Activated T-cell treated with anti-CD3 and anti-CD28 coated beads, Interleukin-2, amount 50 U/mL, for 24 hours (primary cell): ENCODE data around the gene SLC7A14.

Experiments used
- DNase-seq: peaks from one replicate; pipeline ENCODE4 v3.0.0-alpha.2; 2020
- H3K27ac Mint-ChIP-seq: 2 replicates; pipeline ENCODE4 v1.8.0; 2020; ENCODE audit warnings: mild to moderate bottlenecking, mixed read lengths
- H3K27me3 Mint-ChIP-seq: 2 replicates; pipeline ENCODE4 v1.8.0; 2020; ENCODE audit warnings: mixed read lengths
- H3K36me3 Mint-ChIP-seq: 2 replicates; pipeline ENCODE4 v1.8.0; 2020; ENCODE audit warnings: low read depth, mixed read lengths
- H3K4me1 Mint-ChIP-seq: 2 replicates; pipeline ENCODE4 v1.8.0; 2020; ENCODE audit warnings: low read depth, mixed read lengths
- H3K4me3 Mint-ChIP-seq: 2 replicates; pipeline ENCODE4 v1.8.0; 2020; ENCODE audit warnings: mild to moderate bottlenecking, moderate library complexity, mixed read lengths
- H3K9me3 Mint-ChIP-seq: 2 replicates; pipeline ENCODE4 v1.8.0; 2020; ENCODE audit warnings: mixed read lengths

SLC7A14 gene

DNA sequence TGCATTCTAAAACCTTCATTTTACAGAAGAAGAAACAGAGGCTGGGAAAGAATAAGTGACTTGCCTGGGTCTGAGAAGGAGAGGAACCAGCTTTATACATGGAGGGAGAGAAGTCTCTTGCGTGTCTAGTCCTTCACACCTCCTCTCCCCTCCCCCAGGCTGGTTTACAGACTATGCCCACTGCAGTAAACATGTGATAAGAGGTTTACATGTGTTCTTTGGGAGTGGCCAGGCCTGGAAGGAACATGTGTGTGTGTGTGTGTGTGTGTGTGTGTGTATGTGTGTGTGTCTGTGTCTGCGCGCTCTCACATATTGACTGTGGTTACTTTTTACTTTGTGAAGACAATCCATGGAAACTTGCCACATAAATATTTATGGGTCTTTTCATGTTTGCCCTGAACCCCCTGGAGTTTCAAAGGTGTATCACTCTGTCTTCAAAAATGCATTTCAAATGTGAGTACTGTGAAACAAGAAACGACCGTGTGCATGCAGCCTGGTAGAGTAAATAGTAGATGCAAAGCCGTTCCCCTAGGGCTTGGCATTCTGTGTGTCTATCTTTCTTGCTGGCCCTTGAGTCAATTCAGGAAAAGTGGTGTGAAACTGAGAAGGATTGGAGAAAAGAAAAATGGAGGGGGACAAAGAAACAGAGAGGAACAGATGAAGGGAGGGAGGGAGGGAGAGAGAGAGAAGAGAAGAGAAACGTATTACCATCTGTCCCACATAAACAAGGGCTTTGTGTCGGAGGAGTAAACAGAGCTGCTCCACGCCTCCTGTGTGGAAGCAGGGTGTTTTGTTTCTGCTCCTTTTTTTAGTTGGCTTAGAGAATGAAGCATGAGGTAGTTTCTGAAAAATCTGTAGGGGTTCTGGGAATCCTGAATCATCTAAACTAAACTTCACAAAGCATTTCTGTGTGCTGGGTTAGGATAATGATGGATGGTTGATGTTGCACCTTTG lies 115.5 kb downstream of the SLC7A14 start:
- no peak for DNase-seq
- Mint-ChIP-seq H3K27me3 (peaks cover 57% of the 10 kb centered on the region), H3K36me3 (no peaks in the 10 kb centered on the region), H3K9me3 (no peaks in the 10 kb centered on the region), H3K27ac (no peak overlapping the region), H3K4me1 (peaks cover 6% of the 10 kb centered on the region), H3K4me3 (no peak overlapping the region)

GRCh38 chr3:170469151-170470062 lies 116.5 kb downstream of the SLC7A14 start:
- Mint-ChIP-seq H3K4me1 (peaks cover 6% of the 10 kb centered on the region), H3K4me3 (no peak overlapping the region), H3K9me3 (no peaks in the 10 kb centered on the region), H3K27me3 (peaks cover 54% of the 10 kb centered on the region), H3K27ac (no peak overlapping the region), H3K36me3 (no peaks in the 10 kb centered on the region)
- DNase-seq = no peak

GRCh38 chr3:170467571-170468147 lies 118.2 kb downstream of the SLC7A14 start:
- H3K27me3 Mint-ChIP-seq = peaks cover 44% of the 10 kb centered on the region
- no peaks in the 10 kb centered on the region for H3K36me3 Mint-ChIP-seq
- H3K9me3 Mint-ChIP-seq = no peaks in the 10 kb centered on the region
- H3K4me1 Mint-ChIP-seq = peaks cover 6% of the 10 kb centered on the region
- DNase-seq = no peak
- H3K4me3 Mint-ChIP-seq = no peak overlapping the region
- H3K27ac Mint-ChIP-seq = no peak overlapping the region

GRCh38 chr3:170467007-170467406 lies 118.9 kb downstream of the SLC7A14 start:
- no peak overlapping the region for H3K27ac Mint-ChIP-seq

GRCh38 chr3:170465955-170466354 lies 119.9 kb downstream of the SLC7A14 start:
- no peak overlapping the region for H3K4me3 Mint-ChIP-seq
- DNase-seq = no peak
- peaks cover 6% of the 10 kb centered on the region for H3K4me1 Mint-ChIP-seq
- peaks cover 43% of the 10 kb centered on the region for H3K27me3 Mint-ChIP-seq
- H3K9me3 Mint-ChIP-seq = no peaks in the 10 kb centered on the region
- no peak overlapping the region for H3K27ac Mint-ChIP-seq
- no peaks in the 10 kb centered on the region for H3K36me3 Mint-ChIP-seq

More at GRCh38 chr3:170467007-170467406, 118.9 kb downstream of the SLC7A14 start:
- Mint-ChIP-seq H3K27me3 (peaks cover 46% of the 10 kb centered on the region), H3K9me3 (no peaks in the 10 kb centered on the region), H3K36me3 (no peaks in the 10 kb centered on the region), H3K4me1 (peaks cover 6% of the 10 kb centered on the region), H3K4me3 (no peak overlapping the region)
- DNase-seq = no peak

DNA sequence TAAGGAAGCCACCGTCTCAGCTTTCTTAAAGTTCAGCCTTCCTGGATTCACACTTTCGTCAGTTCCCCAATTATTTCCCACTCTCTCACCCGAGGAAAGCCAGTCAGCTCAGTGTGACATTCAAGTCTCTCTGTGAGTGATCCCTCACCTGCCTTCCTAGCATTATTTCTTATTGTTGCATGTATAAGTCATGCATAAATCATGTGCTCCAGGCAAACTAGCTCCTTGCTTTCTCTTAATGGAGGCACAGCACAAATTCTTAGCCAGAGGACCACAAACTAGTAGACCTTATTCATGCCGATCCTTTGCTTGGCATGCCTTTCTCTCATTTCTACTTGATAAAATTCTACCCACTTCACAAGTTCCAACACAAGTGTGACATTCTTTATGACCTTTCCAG lies 122.9 kb downstream of the SLC7A14 start:
- no peak overlapping the region for H3K4me3 Mint-ChIP-seq
- H3K27ac Mint-ChIP-seq = no peak overlapping the region
- no peaks in the 10 kb centered on the region for H3K4me1 Mint-ChIP-seq
- H3K9me3 Mint-ChIP-seq = no peaks in the 10 kb centered on the region
- DNase-seq = no peak
- no peaks in the 10 kb centered on the region for H3K36me3 Mint-ChIP-seq
- peaks cover 32% of the 10 kb centered on the region for H3K27me3 Mint-ChIP-seq

- Mint-ChIP-seq H3K4me1 (no peaks in the 10 kb centered on the region), H3K27me3 (peaks cover 41% of the 10 kb centered on the region), H3K4me3 (no peak overlapping the region), H3K36me3 (no peaks in the 10 kb centered on the region), H3K27ac (no peak overlapping the region), H3K9me3 (no peaks in the 10 kb centered on the region)
- DNase-seq = no peak
Measured at GRCh38 chr3:170458285-170458684, 127.6 kb downstream of the SLC7A14 start.

DNA sequence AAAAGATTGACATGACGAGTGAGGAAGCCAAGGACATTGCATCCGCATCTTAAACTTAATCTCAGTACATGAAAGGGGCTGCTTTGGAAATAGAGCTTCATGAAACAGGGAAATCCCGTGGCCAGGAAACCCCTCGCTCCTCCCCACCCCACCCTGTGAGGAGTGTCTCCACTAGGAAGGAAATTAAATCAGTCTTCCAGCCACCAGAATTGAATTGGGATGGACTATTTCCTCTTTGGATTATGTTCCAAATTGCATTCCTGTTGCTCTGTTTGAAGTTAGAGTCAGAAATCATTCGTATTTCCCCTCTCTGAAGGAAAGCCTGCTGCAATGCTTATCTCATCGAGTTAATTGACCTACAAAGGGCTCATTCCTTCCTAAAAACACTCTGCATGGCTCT lies 131.4 kb downstream of the SLC7A14 start:
- H3K4me3 Mint-ChIP-seq = no peak overlapping the region
- no peak overlapping the region for H3K27ac Mint-ChIP-seq
- no peaks in the 10 kb centered on the region for H3K4me1 Mint-ChIP-seq
- peaks cover 22% of the 10 kb centered on the region for H3K27me3 Mint-ChIP-seq
- no peak for DNase-seq
- H3K36me3 Mint-ChIP-seq = no peaks in the 10 kb centered on the region
- no peaks in the 10 kb centered on the region for H3K9me3 Mint-ChIP-seq

DNA sequence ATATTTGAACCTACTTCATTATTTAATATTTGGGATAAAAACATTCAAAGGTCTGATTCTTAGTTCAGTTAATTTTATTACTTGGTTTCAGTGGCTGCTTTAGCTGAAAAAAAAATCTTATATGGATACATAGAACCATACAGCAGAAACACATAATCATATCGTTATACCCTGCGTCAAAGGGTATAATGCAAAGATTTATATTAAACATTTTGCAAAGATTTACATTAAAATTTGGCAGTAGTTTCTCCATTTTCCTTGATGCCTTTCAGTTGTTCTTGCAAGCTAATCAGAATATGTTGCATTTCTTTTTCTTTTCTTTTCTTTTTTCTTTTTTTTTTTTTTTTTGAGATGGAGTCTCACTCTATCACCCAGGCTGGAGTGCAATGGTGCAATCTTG lies 135.8 kb downstream of the SLC7A14 start:
- no peak for DNase-seq
- no peaks in the 10 kb centered on the region for H3K9me3 Mint-ChIP-seq
- no peak overlapping the region for H3K4me3 Mint-ChIP-seq
- no peak overlapping the region for H3K27ac Mint-ChIP-seq
- H3K4me1 Mint-ChIP-seq = no peaks in the 10 kb centered on the region
- H3K27me3 Mint-ChIP-seq = no peaks in the 10 kb centered on the region
- H3K36me3 Mint-ChIP-seq = no peaks in the 10 kb centered on the region

GRCh38 chr3:170448584-170448983 lies 137.3 kb downstream of the SLC7A14 start:
- Mint-ChIP-seq H3K4me1 (no peaks in the 10 kb centered on the region), H3K9me3 (no peaks in the 10 kb centered on the region), H3K27ac (no peak overlapping the region), H3K4me3 (no peak overlapping the region), H3K27me3 (peaks cover 3% of the 10 kb centered on the region), H3K36me3 (no peaks in the 10 kb centered on the region)
- no peak for DNase-seq

GRCh38 chr3:170443457-170443856 lies 142.4 kb downstream of the SLC7A14 start:
- Mint-ChIP-seq H3K36me3 (no peaks in the 10 kb centered on the region), H3K27ac (no peak overlapping the region), H3K4me1 (peaks cover 5% of the 10 kb centered on the region), H3K27me3 (peaks cover 33% of the 10 kb centered on the region), H3K9me3 (no peaks in the 10 kb centered on the region), H3K4me3 (no peak overlapping the region)
- DNase-seq = no peak

DNA sequence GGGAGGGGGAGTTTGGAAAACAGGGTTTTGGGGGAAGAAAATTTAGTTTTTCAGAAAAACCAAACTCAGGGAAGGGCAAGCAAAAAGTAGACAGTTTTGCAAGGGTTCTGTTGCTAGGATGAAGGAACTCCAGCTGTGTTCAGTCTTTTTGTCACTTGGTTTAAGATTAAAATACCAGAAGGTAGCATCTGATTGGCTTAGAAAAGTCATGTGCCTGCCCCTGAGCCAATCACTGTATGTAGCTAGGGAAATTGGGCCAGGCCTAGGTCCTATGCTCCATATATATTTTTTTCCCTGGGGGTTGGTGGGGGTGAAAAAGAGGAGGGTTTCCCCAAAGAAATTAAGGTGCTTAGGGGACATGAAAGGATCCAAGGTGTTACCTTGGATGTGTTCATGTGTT lies 142.9 kb downstream of the SLC7A14 start:
- no peak overlapping the region for H3K4me3 Mint-ChIP-seq
- H3K27ac Mint-ChIP-seq = no peak overlapping the region
- no peak for DNase-seq
- no peaks in the 10 kb centered on the region for H3K9me3 Mint-ChIP-seq
- peaks cover 5% of the 10 kb centered on the region for H3K4me1 Mint-ChIP-seq
- no peaks in the 10 kb centered on the region for H3K36me3 Mint-ChIP-seq
- H3K27me3 Mint-ChIP-seq = peaks cover 33% of the 10 kb centered on the region

- peaks cover 37% of the 10 kb centered on the region for H3K27me3 Mint-ChIP-seq
Measured at GRCh38 chr3:170441412-170441811, 144.5 kb downstream of the SLC7A14 start.

DNA sequence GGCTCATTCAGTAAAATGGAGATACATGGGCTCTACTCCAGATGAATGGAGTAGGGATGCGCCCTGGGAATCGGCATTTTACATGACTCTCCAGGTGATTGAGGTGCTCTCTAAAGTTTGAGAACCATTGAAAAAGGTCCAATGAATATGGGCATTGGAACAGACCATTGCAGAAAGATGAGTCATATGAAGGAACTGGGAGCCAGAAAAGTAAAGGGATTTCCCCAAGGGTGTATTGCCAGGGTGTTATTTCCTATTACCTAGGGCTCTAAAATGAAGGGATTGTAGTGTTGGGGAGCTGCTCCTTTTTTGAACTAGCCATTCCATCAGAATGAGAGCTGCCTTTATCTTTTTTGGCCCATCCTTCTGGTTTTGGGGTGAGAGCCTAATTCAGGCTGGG lies 145.5 kb downstream of the SLC7A14 start:
- H3K4me1 Mint-ChIP-seq = peaks cover 14% of the 10 kb centered on the region
- H3K36me3 Mint-ChIP-seq = no peaks in the 10 kb centered on the region
- no peak overlapping the region for H3K27ac Mint-ChIP-seq
- no peak overlapping the region for H3K4me3 Mint-ChIP-seq
- H3K9me3 Mint-ChIP-seq = no peaks in the 10 kb centered on the region
- DNase-seq = no peak
- H3K27me3 Mint-ChIP-seq = peaks cover 37% of the 10 kb centered on the region

More at GRCh38 chr3:170441412-170441811, 144.5 kb downstream of the SLC7A14 start:
- Mint-ChIP-seq H3K9me3 (no peaks in the 10 kb centered on the region), H3K36me3 (no peaks in the 10 kb centered on the region), H3K4me3 (no peak overlapping the region), H3K4me1 (peaks cover 14% of the 10 kb centered on the region), H3K27ac (no peak overlapping the region)
- no peak for DNase-seq
